GM06990 (cell line): ENCODE data around the gene PLN.

Experiments used
- DNase-seq: peaks from one replicate; pipeline ENCODE4 v3.0.0-alpha.2; 2011; ENCODE audit not compliant: insufficient read length; ENCODE audit errors: extremely low read depth
- H3K27me3 ChIP-seq: replicated peaks from 2 replicates; pipeline ENCODE4 v1.6.0; 2011; ENCODE audit warnings: low read length; ENCODE audit not compliant: control insufficient read depth, insufficient read depth
- H3K36me3 ChIP-seq: 2 replicates; pipeline ENCODE4 v1.5.1; 2011; ENCODE audit warnings: low read length; ENCODE audit not compliant: control insufficient read depth, insufficient read depth
- H3K4me3 ChIP-seq: replicated peaks from 2 replicates; pipeline ENCODE4 v1.5.1; 2011; ENCODE audit warnings: low read depth, mild to moderate bottlenecking, control low read depth, low read length
- CTCF ChIP-seq: IDR thresholded peaks from 2 replicates; pipeline ENCODE4 v1.5.1; 2011; ENCODE audit warnings: low read length, control low read depth, mild to moderate bottlenecking, inconsistent platforms; ENCODE audit not compliant: insufficient read depth, poor library complexity, severe bottlenecking

Gene PLN

GRCh38 chr6:118514689-118515088 is 33.4 kb upstream of the PLN start:
- no peak overlapping the region for H3K4me3 ChIP-seq
- no peak for DNase-seq
- TF ChIP-seq CTCF, result no peak
- H3K36me3 ChIP-seq, result no peaks in the 10 kb centered on the region; the same call in 1 of the 2 replicates
- no peaks in the 10 kb centered on the region for H3K27me3 ChIP-seq

- Histone ChIP-seq H3K4me3 (no peak overlapping the region), H3K36me3 (no peaks in the 10 kb centered on the region; the same call in 1 of the 2 replicates), H3K27me3 (no peaks in the 10 kb centered on the region)
- TF ChIP-seq CTCF, result no peak
- DNase-seq, result no peak
Observed at GRCh38 chr6:118522422-118522821, 25.7 kb upstream of the PLN start.

- Histone ChIP-seq H3K36me3 (no peaks in the 10 kb centered on the region; the same call in 1 of the 2 replicates), H3K4me3 (no peak overlapping the region), H3K27me3 (no peaks in the 10 kb centered on the region)
- peak; percentile 13 for DNase-seq
- TF ChIP-seq CTCF, result no peak
Observed at GRCh38 chr6:118523216-118523615, 24.9 kb upstream of the PLN start.

- H3K36me3 ChIP-seq, result no peaks in the 10 kb centered on the region
- no peak for DNase-seq
- no peaks in the 10 kb centered on the region for H3K27me3 ChIP-seq
- H3K4me3 ChIP-seq, result no peak overlapping the region
- no peak for TF ChIP-seq CTCF
Observed at GRCh38 chr6:118524686-118525085, 23.4 kb upstream of the PLN start.

GRCh38 chr6:118525913-118526780 is 21.9 kb upstream of the PLN start:
- Histone ChIP-seq H3K4me3 (no peak overlapping the region), H3K36me3 (no peaks in the 10 kb centered on the region), H3K27me3 (no peaks in the 10 kb centered on the region)
- no peak for DNase-seq
- no peak for TF ChIP-seq CTCF

- H3K36me3 ChIP-seq, result no peaks in the 10 kb centered on the region
- no peak for TF ChIP-seq CTCF
- DNase-seq, result no peak
- no peak overlapping the region for H3K4me3 ChIP-seq
- H3K27me3 ChIP-seq, result no peaks in the 10 kb centered on the region
Observed at GRCh38 chr6:118528129-118528528, 20.0 kb upstream of the PLN start.
